ENCODE measurements around the gene SLC29A1. TPM values are rescaled to one million over a fixed set of nuclear protein-coding genes. Genes with fewer than 3 reads are reported as not detected.
A peak's percentile ranks its signal among the peaks of the same experiment; 100 is the strongest.

SLC29A1 gene
- total RNA-seq, 1 donor from 2014 or later: 36.1 TPM

DNA sequence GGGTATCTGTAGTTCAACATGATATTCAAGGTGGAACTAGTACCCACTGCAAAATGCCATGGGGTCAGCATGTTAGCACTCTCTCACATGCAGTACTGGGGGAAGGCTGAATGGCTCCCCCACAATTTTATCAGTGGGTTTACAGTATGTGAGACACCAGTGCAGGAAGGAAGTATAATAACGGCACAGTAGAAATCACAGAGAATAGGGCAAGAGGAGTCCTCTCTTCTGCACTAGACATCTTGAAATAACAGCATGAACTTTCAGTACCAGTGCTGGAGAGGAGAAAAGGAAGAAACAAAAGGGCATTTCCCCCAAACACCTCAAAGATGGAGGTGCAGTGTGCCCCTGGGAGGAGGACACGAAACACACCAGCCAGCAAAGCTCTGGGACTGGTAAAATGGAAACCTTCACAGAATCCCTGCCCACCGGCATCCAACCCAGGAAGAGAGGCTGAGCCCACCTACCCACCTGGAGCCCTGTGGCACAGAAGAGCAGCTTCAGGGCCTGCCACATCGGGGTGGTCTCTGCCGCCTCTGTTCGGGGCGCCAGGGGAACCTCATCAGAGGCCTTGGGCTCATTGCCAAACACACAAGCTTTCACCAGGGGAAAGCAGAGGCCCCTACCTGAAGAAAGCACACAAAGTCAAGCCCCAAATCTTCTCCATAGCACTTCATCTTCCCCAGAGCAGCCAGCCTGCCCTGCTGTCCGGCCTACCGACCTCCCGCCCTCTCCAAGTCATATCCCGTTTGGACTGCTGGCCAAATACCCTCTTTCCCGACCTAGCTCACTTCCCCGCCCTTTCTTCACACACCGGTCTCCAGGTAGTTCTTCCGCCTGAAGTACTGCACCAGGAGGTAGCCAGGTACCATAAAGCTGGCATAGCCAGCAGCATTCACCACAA is 32.7 kb downstream of the SLC29A1 start:
- Histone ChIP-seq H3K4me3 (ENCODE audit: low read depth, low read length) (peak overlapping the region; percentile 75), H3K27me3 (ENCODE audit: control insufficient read depth, insufficient read depth, low read length) (no peaks in the 10 kb centered on the region), H3K36me3 (ENCODE audit: control insufficient read depth, insufficient read depth, low read length) (peaks cover 10% of the 10 kb centered on the region)
- TF ChIP-seq, protein P1, sequence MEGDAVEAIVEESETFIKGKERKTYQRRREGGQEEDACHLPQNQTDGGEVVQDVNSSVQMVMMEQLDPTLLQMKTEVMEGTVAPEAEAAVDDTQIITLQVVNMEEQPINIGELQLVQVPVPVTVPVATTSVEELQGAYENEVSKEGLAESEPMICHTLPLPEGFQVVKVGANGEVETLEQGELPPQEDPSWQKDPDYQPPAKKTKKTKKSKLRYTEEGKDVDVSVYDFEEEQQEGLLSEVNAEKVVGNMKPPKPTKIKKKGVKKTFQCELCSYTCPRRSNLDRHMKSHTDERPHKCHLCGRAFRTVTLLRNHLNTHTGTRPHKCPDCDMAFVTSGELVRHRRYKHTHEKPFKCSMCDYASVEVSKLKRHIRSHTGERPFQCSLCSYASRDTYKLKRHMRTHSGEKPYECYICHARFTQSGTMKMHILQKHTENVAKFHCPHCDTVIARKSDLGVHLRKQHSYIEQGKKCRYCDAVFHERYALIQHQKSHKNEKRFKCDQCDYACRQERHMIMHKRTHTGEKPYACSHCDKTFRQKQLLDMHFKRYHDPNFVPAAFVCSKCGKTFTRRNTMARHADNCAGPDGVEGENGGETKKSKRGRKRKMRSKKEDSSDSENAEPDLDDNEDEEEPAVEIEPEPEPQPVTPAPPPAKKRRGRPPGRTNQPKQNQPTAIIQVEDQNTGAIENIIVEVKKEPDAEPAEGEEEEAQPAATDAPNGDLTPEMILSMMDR (IDR thresholded peaks at IDR 0.05; ENCODE audit: insufficient read depth, low read length, poor library complexity, severe bottlenecking): no peak
- no peak for DNase-seq (ENCODE audit: low read depth)

DNA sequence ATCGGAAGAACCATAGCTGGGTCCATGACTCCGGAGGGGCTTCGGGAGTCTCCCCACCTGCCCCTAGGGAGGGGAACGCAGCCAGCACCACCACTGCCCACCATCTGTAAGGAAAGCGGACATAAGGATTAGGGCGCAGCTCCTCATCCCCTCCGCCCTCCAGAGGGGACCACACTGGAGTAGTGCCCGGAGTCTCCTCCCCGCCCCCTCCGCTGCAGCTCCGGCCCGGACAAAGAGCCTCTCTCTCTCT is 33.3 kb downstream of the SLC29A1 start:
- Histone ChIP-seq H3K4me3 (ENCODE audit: low read depth, low read length) (peak overlapping the region; percentile 75), H3K36me3 (ENCODE audit: control insufficient read depth, insufficient read depth, low read length) (peaks cover 8% of the 10 kb centered on the region), H3K27me3 (ENCODE audit: control insufficient read depth, insufficient read depth, low read length) (no peaks in the 10 kb centered on the region)
- TF ChIP-seq, protein P1 (IDR thresholded peaks at IDR 0.05; ENCODE audit: insufficient read depth, low read length, poor library complexity, severe bottlenecking): no peak
- no peak for DNase-seq (ENCODE audit: low read depth)

DNA sequence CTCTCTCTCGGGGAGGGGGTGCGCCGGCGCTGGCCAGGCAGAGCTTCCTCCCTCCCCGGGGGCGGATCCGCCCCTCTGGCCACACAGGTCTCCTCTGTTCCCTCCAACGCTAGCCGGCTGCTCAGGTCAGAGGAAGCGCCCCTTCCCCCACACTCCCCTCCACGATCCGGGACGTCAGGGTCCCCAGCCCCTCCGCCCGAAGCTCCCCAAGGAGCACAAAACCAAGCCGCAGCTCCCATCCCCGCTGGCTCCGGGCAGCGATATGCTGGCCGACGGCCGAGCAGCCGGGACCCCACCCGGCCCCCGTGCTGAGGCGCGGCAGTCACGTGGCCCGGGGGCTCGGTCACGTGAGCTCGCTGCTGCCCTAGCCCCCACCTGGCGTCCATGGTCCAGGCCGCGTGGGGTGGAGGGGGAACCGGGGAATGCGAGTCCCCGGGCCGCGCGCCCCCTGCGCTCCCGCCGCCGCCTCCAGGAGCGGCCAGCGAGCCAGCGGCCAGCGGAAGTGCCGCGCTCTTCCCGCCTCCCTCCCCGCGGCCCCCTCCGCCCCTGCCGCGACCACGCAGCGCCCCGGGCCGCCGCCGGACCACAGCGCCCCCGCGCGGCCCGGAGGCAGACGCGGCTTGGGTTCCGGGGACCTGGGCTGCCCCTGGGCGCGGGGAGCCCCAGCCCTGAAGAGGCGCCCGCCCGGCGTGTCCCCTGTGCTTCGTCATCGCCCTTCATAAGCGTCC is 33.8 kb downstream of the SLC29A1 start, which contains the start of gene SLC35B2:
TSS of gene SLC35B2 (minus strand) at position 504 of the 728 bp plus-strand sequence. CDS start at position 386, 118 bp downstream.
- DNase-seq (ENCODE audit: low read depth): no peak
- peak within 1 kb of the TSS; percentile 75 for H3K4me3 ChIP-seq (ENCODE audit: low read depth, low read length)
- no peaks in the 10 kb centered on the region for H3K27me3 ChIP-seq (ENCODE audit: control insufficient read depth, insufficient read depth, low read length)
- peaks cover 6% of the 10 kb centered on the region for H3K36me3 ChIP-seq (ENCODE audit: control insufficient read depth, insufficient read depth, low read length)
- TF ChIP-seq, protein P1 (IDR thresholded peaks at IDR 0.05; ENCODE audit: insufficient read depth, low read length, poor library complexity, severe bottlenecking): no peak

DNA sequence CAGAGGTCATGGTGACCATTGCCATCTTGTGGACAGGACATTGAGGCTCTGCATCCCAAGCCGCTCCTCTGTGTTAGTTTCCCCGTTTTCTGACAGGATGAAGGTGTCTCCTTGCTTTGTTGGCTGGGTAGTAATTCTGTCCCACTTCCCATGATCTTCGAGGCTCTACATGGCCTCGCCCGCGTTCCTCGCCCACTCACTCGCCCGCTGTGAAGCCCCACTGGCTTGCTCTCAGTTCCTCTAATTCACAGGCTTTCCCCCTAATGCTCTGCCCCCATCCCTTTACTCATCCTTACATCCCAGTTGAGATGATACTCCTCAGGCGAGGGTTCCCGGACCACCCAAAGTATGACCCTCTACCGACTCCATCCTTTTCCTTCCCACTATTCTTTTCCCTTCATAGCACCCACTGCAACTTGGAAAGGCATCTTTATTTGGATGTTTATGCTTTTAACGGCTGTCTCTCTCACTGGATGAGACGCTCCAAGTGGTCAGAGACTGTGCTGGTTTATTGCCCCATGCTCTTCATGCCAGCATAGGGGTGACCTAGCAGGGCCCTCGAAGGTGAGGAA is 34.4 kb downstream of the SLC29A1 start:
- TF ChIP-seq, protein P1 (IDR thresholded peaks at IDR 0.05; ENCODE audit: insufficient read depth, low read length, poor library complexity, severe bottlenecking): no peak
- no peak for DNase-seq (ENCODE audit: low read depth)
- Histone ChIP-seq H3K27me3 (ENCODE audit: control insufficient read depth, insufficient read depth, low read length) (no peaks in the 10 kb centered on the region), H3K4me3 (ENCODE audit: low read depth, low read length) (peak overlapping the region; percentile 75), H3K36me3 (ENCODE audit: control insufficient read depth, insufficient read depth, low read length) (peaks cover 6% of the 10 kb centered on the region)

DNA sequence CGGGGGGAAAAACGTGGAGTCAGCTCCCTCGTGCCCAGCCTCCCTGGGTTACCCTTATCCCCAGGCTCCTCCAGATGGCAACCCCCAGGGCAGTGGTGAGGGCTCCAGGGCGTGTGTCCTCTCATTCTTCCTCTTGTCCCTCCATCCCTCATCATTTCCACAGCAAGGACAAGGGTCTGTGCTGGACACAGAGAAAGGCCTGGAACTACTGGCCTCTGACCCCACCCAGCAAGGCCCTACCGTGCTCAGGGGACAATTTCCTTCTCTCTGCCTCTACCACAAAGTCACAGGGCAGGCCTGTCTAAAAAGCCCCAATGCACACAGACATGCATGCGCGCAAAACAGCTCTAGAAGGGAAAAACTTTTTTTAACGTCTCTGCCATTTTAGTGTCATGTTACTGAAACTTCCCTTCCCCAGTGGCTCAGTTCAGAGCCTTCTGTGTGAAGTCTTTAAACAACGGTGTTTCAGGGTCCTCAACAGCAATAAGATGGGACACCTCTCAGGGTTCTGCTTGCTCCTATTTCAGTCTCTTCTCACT is 35.0 kb downstream of the SLC29A1 start:
- Histone ChIP-seq H3K36me3 (ENCODE audit: control insufficient read depth, insufficient read depth, low read length) (peaks cover 6% of the 10 kb centered on the region), H3K27me3 (ENCODE audit: control insufficient read depth, insufficient read depth, low read length) (no peaks in the 10 kb centered on the region), H3K4me3 (ENCODE audit: low read depth, low read length) (no peak overlapping the region)
- TF ChIP-seq, protein P1 (IDR thresholded peaks at IDR 0.05; ENCODE audit: insufficient read depth, low read length, poor library complexity, severe bottlenecking): no peak
- DNase-seq (ENCODE audit: low read depth): no peak
